HG02759 (cell line): ENCODE measurements around the gene PRRT3.
"Not testable (repeated sequence)": the region's sequence is repeated elsewhere in the genome, so short reads cannot be mapped to it uniquely, and the experiment has no call there.

Experiments used
- ATAC-seq: cut with Tn5 transposase; IDR thresholded peaks from one replicate; pipeline ENCODE4 v1.9.1; 2021; ENCODE audit warnings: mild to moderate bottlenecking, moderate library complexity; ENCODE audit not compliant: unreplicated experiment

The PRRT3 gene

DNA sequence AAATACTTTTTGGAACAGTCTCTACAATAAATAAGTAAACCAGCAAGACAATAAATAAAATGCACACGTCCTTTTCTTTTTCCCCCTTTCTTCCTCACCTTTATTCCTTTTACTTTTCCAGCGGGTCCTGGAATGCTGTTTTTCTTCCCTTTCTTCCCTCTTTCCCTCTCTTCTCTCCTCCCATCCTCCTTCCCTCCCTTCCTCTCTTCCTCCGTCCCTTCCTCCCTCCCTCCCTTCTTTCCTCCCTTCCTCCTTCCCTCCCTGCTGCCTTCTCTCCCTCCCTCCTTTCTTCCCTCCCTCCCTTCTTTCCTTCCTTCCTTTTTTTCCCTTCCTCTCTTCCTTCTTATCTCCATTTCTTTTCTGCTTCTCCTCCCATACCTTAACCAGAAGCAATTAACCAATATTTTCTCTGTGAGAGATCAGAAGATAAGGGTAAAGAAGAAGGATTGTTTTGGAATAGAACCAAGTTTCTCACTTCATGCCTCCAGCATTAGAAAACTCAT lies 52.9 kb downstream of the PRRT3 start:
- ATAC-seq: no peak

DNA sequence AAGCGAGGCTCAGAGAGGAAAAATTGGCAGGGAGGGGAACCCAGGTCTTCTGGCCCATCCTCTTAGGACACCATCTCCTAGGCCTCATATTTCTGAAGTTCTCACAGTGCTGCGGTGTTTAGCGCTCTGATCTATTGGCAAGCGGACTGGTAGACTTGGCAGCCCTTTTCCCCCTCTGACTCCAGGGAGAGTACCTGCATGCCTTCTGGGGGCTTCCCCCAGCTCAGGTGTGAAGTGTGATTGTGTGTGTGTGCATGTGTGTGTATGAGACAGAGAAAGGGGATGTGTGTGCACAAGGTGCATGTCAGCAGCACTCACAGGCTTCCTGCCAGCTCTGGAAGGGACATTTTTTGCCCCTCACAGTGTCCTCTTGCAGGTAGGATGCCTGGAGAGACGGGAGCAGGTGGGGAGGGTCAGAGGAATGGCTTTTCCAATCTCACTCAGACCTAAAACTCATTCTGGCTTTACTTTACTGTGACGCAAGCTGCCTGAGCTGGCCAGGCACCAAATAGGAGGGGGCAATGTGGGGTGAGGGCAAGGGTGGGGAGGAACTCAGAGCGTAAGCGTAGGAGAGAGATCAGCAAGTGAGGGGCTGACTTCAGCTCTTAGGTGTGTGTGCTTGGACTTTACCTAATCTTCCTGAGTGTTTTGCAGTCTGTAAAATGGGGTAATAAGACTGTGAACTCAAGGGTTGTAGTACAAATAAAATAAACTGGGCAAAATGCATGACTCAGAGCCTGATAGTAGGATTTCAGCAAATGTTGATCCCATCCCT lies 53.6 kb downstream of the PRRT3 start:
- no peak for ATAC-seq

DNA sequence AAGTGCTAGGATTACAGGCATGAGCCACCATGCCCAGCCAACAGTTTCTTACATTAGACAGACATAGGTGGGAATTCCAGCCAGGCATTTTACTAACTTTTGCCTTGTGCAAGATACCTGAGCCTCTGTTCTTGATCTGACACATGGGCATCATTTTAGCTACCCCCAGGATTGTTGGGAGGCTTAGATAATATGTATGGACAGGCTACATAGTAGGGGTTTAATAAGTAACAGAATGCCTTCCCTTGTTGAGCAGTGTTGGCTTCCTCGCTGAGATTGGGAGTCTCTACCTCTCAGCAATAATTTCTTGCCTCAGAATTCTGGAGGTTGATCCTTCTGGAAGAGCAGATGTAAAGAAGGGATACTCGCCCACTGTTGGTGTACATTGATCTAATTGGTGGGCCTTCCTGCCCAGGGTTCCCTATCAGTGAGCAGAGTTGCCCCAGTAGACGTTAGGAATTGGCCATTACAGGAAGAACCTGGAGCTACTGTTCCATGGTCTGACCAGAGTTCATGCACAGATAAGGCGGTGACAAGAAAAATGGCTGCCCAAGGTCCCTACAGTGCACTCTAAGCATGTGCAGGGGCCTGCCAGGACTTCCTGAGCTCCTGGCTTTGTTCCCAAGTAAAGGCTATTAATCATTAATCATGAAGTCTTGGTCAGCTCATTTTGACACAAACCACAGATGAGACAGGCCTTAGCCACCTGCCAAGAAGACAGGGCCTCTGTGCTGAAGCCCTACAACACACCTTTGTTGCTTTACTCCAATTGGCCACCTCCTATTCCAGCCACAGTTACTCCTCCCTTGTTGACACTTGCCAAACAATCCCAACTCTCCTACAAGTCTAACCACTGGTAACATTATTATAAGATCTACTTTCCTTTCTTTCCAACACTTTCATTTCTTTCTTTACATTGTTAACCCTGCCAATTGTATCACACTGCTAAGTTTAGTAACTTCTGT lies 54.5 kb downstream of the PRRT3 start:
- peak; percentile 75 for ATAC-seq

DNA sequence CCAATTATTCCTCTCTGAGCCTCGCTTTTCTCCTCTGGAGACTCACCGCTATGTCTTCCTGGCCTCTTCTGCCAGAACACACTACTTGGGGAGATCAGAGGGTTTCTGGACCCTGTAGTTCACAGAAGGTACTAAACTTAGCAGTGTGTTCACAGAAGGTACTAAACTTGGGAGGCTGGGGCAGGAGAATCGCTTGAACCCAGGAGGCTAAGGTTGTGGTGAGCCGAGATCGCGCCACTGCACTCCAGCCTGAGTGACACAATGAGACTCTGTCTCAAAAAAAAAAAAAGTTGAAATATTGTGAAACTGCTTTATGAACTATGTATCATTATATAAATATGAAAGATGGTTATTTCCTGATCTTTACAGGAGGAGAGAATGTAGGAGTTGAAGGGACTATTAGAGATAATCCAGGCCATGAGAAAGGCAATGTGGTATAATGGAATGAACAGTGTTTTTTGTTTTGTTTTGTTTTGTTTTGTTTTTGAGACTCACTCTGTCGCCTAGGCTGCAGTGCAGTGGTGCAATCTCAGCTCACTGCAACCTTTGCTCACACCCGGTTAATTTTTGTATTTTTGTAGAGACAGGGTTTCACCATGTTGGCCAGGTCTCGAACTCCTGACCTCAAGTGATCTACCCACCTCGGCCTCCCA lies 55.3 kb downstream of the PRRT3 start:
- ATAC-seq: not testable (repeated sequence)

DNA sequence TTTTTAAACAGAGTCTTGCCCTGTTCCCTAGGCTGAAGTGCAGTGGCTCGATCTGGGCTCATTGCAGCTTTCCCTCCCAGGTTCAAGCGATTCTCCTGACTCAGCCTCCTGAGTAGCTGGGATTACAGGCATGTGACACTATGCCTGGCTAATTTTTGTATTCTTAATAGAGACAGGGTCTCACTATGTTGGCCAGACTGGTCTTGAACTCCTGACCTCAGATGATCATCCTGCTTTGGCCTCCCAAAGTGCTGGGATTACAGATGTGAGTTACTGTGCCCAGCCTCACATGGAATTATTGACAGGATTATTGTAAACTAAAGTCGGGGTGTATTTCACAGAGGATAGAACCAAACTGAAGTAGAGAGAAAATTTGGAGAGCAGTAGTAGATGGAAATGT lies 56.5 kb downstream of the PRRT3 start:
- ATAC-seq: not testable (repeated sequence)
